A549 treated with Mapracorat at 1 μM for 4 hours (cell line): ENCODE results near the gene DHRSX. TPM values are rescaled to one million over a fixed set of nuclear protein-coding genes. Genes with fewer than 3 reads are reported as not detected.

ENCODE experiments used
- total RNA-seq: library from RNA; stranded (reverse); fragments of 200-300 nt; extraction: Qiagen RNA extraction; gene quantifications from 5 replicates; pipeline ENCODE4 v1.2.3, GENCODE V29; 2022

The DHRSX gene
- total RNA-seq, result 41.9 to 45.7 TPM (median 43.1 TPM) in 5 replicates

GRCh38 chrX:2500803-2501558 is at the start of gene DHRSX, which contains the start of gene ZBED1:
DHRSX (minus strand) TSS chrX:2500976; CDS start chrX:2500925, 51 bp downstream.
ZBED1 (minus strand) TSS chrX:2500976; CDS start chrX:2490719, 10,257 bp downstream.

Other genes with a start within 250 kb of the DHRSX start
- 28.9 to 35.8 TPM (median 33.5 TPM) in 5 replicates for gene ZBED1, start within 50 bp of the DHRSX start, total RNA-seq
- gene CD99, start 190.3 kb upstream of the DHRSX start, total RNA-seq, result 298 to 311 TPM (median 304 TPM) in 5 replicates